Measurements from ENCODE around the gene CACNA1C. TPM values are rescaled to one million over a fixed set of nuclear protein-coding genes. Genes with fewer than 3 reads are reported as not detected.

The CACNA1C gene
- total RNA-seq, 1 donor from 2014 or later, result 102 TPM

DNA sequence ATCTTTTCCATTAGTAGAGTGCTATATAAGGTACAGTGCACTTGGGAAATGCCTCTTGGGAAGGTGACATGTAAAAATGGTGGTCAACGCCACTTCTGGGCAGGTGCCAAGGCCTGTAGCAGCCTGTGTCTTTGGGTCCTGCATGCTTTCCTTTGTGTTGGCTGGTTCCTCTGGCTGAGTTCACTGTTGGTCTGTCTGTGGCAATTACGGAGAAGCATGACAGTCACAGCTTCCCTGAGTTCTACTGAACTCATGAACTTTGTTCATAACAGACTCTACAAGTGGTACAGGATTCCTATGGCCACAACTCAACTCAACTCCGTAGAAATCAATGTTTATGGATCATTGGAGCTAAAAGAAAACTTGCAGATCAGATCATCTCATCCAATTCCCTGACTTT, 98.0 kb downstream of the CACNA1C start:
- no peak overlapping the region for H3K4me3 ChIP-seq
- H3K4me1 ChIP-seq, result peaks cover 9 to 39% of the 10 kb centered on the region in 2 donors
- no peaks in the 10 kb centered on the region for H3K9me3 ChIP-seq
- TF ChIP-seq, protein P1, sequence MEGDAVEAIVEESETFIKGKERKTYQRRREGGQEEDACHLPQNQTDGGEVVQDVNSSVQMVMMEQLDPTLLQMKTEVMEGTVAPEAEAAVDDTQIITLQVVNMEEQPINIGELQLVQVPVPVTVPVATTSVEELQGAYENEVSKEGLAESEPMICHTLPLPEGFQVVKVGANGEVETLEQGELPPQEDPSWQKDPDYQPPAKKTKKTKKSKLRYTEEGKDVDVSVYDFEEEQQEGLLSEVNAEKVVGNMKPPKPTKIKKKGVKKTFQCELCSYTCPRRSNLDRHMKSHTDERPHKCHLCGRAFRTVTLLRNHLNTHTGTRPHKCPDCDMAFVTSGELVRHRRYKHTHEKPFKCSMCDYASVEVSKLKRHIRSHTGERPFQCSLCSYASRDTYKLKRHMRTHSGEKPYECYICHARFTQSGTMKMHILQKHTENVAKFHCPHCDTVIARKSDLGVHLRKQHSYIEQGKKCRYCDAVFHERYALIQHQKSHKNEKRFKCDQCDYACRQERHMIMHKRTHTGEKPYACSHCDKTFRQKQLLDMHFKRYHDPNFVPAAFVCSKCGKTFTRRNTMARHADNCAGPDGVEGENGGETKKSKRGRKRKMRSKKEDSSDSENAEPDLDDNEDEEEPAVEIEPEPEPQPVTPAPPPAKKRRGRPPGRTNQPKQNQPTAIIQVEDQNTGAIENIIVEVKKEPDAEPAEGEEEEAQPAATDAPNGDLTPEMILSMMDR (IDR thresholded peaks at IDR 0.05), result no peak
- DNase-seq (ENCODE audit: low spot score in 2 of 2), result no peak
- no peaks in the 10 kb centered on the region for H3K27me3 ChIP-seq
- intact Hi-C loops (cut with DNase I), result no loop called here
- no peaks in the 10 kb centered on the region for H3K36me3 ChIP-seq
- H3K27ac ChIP-seq, result peak overlapping the region in 1 of 2 donors; percentile 58

DNA sequence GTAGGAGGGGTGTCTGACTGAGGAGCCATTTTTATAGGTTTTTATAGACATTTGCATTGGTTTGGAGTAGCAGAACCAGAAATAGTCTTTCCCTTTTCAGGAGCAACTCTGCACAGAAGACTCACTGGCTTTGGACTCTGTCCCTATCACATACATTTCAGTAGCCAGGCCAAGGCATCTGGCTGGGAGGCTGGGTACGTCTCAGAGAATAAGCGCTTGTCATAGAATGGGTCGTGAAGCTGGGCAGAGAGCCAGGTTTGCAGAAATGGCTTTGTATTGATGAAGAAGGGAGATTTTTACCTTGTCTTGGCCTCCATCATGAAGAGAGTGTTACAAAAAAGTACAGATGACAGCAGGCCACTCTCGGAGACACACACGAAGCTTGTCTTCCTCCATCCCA, 98.6 kb downstream of the CACNA1C start:
- DNase-seq (ENCODE audit: low spot score in 2 of 2), result no peak
- Histone ChIP-seq H3K27me3 (no peaks in the 10 kb centered on the region), H3K4me1 (peaks cover 8 to 40% of the 10 kb centered on the region in 2 donors), H3K36me3 (no peaks in the 10 kb centered on the region), H3K9me3 (no peaks in the 10 kb centered on the region), H3K27ac (peak overlapping the region in 1 of 2 donors; percentile 35), H3K4me3 (no peak overlapping the region)
- intact Hi-C loops (cut with DNase I), result no loop called here
- TF ChIP-seq, protein P1 (IDR thresholded peaks at IDR 0.05), result no peak

DNA sequence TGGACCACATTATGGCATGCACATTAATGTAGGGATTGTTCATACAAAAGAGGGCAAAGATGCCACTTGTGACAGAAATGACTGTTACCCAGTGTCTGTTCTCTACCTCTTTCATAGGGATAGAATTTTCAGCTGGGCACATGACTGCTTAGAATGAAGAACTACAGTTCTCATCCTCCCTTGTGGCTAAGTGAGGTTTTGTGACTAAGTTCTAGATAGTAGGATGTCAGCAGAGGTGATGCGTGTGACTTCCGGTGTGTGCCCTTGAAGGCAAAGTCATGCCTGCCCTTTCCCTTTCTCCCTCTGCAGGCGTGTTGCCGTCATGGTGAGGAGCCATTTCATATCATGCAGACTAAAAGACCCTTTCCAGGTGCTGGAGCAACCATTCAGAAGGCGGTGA, 99.3 kb downstream of the CACNA1C start:
- TF ChIP-seq, protein P1 (IDR thresholded peaks at IDR 0.05), result no peak
- Histone ChIP-seq H3K9me3 (no peaks in the 10 kb centered on the region), H3K36me3 (no peaks in the 10 kb centered on the region), H3K27ac (peak overlapping the region; percentile 35 to 80), H3K27me3 (no peaks in the 10 kb centered on the region), H3K4me3 (no peak overlapping the region), H3K4me1 (peaks cover 4 to 32% of the 10 kb centered on the region in 2 donors)
- no peak for DNase-seq (ENCODE audit: low spot score in 2 of 2)
- intact Hi-C loops (cut with DNase I), result no loop called here

DNA sequence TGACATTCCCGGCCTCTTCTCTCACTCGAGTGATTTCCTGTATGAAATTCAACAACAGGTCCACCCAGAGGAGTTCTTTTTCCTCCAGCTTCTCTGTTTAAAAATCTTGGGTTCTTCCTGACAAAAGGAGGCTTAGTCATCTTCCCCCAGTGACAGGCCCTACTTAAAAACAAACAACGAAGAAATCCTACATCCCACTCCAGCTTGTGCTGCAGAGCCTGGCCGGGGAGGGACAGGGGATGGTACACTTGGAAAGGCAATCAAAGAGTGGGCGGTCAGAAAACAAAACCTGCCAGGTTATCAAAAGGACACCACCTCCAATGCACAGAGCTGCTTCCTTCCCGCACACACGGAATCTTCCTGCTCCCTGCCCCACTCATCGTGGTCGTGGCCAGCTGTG, 101.3 kb downstream of the CACNA1C start:
- Histone ChIP-seq H3K4me1 (peaks cover 4 to 32% of the 10 kb centered on the region in 2 donors), H3K36me3 (no peaks in the 10 kb centered on the region), H3K9me3 (no peaks in the 10 kb centered on the region), H3K27me3 (no peaks in the 10 kb centered on the region), H3K4me3 (no peak overlapping the region), H3K27ac (peak overlapping the region; percentile 78 to 80)
- TF ChIP-seq, protein P1 (IDR thresholded peaks at IDR 0.05), result no peak
- no peak for DNase-seq (ENCODE audit: low spot score in 2 of 2)
- intact Hi-C loops (cut with DNase I), result no loop called here

DNA sequence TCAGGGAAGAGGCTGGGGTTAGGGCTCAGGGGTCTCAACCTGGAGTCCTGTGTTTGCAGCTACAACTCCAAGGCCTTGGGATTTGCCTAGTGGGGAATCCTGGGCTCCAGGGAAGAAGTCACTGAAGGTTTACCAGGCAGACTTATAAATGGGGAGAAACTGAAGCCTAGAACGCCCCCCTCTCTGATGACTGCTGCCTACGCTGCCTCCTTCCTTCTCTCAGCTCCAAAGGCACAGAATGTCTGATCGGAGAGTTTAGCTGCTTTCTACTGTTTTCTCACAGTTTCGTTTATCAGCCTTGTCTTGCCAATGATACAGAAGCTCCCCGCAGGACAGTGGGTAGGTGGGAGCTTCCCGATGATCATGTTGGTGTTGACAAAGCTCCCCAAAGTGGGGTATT, 101.7 kb downstream of the CACNA1C start:
- Histone ChIP-seq H3K4me1 (peaks cover 4 to 30% of the 10 kb centered on the region in 2 donors), H3K9me3 (no peaks in the 10 kb centered on the region), H3K4me3 (no peak overlapping the region), H3K36me3 (no peaks in the 10 kb centered on the region), H3K27ac (peak overlapping the region; percentile 78 to 80), H3K27me3 (no peaks in the 10 kb centered on the region)
- intact Hi-C loops (cut with DNase I), result no loop called here
- DNase-seq (ENCODE audit: low spot score in 2 of 2), result no peak
- TF ChIP-seq, protein P1 (IDR thresholded peaks at IDR 0.05), result no peak

DNA sequence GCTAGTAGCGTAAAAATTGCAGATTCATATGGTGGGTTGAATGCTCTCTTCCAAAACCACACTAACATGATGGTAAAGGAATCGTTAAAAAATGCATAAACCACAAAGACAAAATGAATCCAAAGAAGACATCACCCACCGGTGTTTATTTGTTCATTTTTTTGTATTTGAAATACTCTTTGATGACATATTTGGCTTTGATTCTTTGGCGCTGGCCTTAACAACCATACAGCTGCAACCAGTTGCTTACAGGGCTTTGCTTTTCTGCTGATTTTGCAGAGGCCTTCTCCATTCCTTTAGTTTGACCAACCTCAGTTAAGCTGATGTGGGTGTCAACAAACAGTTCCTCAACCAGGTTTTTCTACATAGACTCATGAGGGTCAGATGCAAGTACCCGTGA, 103.5 kb downstream of the CACNA1C start:
- H3K4me1 ChIP-seq, result peaks cover 7 to 24% of the 10 kb centered on the region in 2 donors
- H3K9me3 ChIP-seq, result no peaks in the 10 kb centered on the region
- TF ChIP-seq, protein P1 (IDR thresholded peaks at IDR 0.05), result no peak
- H3K4me3 ChIP-seq, result no peak overlapping the region
- H3K27me3 ChIP-seq, result no peaks in the 10 kb centered on the region
- intact Hi-C loops (cut with DNase I), result no loop called here
- no peak for DNase-seq (ENCODE audit: low spot score in 2 of 2)
- no peaks in the 10 kb centered on the region for H3K36me3 ChIP-seq
- H3K27ac ChIP-seq, result peak overlapping the region in 1 of 2 donors; percentile 38
